Skin epidermis (tissue), 12 donors: ENCODE data around the gene TMEM245.

Experiments
- H3K27ac ChIP-seq, 21 experiments: fragments of 200-600 bp; sonication (generic) in 11 of 21; one replicate each; pipeline ENCODE4 v1.5.0; 2020; ENCODE audit warnings: mild to moderate bottlenecking in 3 of 21, inconsistent platforms in 2 of 21, moderate library complexity in 2 of 21
- H3K4me3 ChIP-seq, 7 experiments: fragments of 200-600 bp; sonication (generic) in 2 of 7; one replicate each; pipeline ENCODE4 v1.5.0; 2020; ENCODE audit warnings: inconsistent platforms in 2 of 7, mild to moderate bottlenecking in 2 of 7, moderate library complexity in 1 of 7

The TMEM245 gene

GRCh38 chr9:109036744-109037680 lies 82.7 kb downstream of the TMEM245 start:
- H3K27ac ChIP-seq = peak overlapping the region in 3 of 21 experiments; percentile 42 to 66 (median 51)
- no peak overlapping the region for H3K4me3 ChIP-seq

DNA sequence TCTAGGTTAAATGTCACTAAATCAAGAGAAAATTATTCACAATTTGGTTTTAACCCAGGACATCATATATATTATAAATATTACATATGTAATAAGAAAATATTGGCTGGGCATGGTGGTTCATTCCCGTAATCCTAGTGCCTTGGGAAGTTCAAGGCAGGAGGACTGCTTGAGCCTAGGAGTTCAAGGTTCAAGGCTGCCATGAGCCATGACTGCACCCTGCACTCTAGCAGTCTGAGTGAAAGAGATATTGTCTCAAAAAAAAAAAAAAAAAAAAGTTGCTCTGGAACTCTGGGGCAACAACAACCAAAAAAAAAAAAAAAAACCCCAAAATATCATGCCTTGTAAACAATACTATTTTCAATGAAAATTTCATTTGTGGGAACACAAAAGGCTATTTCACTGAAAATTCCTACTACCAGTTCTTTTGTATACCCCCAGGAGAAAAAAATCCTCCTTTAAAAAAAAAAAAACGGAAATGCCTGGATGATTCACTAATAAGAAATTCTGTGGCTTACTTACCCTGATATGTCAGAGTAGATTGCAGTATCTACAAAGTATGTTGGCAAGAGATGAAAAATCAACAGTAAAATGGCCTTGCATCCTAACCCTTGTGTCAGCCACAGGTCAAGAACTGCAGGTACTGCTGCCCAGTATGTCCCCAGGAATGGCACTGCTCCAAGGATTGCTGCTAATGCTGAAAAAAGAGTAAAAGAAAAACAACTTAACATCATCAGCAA lies 83.9 kb downstream of the TMEM245 start:
- H3K27ac ChIP-seq = peak overlapping the region in 2 of 21 experiments; percentile 51 to 66
- no peak overlapping the region for H3K4me3 ChIP-seq

GRCh38 chr9:109033941-109034700 lies 85.6 kb downstream of the TMEM245 start:
- no peak overlapping the region for H3K27ac ChIP-seq
- no peak overlapping the region for H3K4me3 ChIP-seq

DNA sequence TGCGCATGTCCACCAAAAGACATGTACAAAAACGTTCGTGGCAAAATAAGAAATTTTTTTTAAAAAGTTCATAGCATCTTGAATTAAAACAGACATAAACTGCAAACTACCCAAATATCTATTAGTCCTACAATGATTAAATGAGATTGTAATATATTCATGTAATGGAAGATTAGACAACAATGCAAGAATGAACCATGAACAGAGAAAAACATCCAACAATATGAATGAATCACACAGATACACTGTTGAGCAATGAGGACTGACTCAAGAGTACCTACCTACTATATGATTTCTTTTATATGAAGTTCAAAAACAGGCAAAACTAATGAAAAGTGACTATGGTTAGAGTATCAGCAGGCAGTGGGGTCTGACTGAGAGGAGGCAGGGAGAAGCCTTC lies 88.5 kb downstream of the TMEM245 start:
- H3K27ac ChIP-seq = no peak overlapping the region
- no peak overlapping the region for H3K4me3 ChIP-seq

- Histone ChIP-seq H3K27ac (no peak overlapping the region), H3K4me3 (no peak overlapping the region)
These were observed 89.3 kb downstream of the TMEM245 start for GRCh38 chr9:109030426-109030825.

DNA sequence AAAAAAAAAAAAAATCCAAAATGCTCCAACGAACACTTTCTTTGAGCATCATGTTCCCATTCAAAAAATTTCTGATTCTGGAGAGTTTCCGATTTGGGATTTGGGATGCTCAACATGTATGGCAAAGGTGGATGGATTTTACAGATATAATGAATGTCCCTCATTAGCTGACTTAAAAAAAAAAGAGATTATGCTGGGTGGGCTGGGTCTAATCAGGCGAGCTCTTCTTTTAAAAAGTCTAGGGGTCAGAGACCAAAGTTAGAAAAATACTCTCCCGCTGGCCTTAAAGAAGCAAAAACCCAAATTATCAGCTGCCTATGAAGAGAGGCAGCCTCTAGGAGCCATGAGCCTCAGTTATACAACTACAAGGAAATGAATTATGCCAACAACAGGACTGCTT lies 91.3 kb downstream of the TMEM245 start:
- Histone ChIP-seq H3K27ac (no peak overlapping the region), H3K4me3 (no peak overlapping the region)

DNA sequence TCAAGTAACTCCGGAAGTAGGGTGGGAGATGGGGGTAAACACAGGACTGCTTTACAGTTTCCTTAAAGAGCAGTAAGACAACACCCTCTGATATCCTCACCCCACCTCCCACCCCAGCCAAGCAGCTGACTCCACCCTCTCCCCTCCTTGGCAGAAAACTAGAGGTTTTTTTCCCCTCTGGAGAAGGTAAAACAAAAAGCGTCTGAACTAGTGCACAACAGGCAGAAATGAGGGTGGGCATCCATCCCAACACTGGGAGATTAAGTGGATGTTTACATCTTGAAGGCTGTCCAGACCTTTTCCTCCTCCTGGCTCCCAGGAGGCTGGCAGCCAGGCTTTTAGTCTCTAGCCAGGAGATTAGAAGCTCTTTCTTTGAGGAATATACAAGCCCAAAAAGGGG lies 92.6 kb downstream of the TMEM245 start:
- H3K4me3 ChIP-seq = no peak overlapping the region
- H3K27ac ChIP-seq = no peak overlapping the region

DNA sequence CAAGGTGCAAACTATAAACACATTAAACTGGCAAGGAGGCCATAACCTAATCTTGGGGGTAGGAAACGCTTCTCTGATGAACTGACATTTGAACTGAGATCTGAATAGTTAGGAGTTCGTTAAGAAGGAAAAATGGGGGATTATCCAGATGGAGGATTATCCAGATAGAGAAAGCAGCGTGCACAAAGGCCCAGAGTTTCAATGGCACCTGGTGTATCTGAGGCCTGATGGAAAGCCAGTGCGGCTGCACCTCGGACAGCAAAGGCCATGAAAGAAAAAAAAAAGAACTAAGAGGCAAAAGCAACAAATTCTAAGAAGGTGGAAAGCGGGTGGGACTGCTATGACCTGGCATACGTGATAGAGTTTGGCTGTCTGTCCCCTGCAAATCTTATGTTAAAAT lies 93.4 kb downstream of the TMEM245 start:
- H3K27ac ChIP-seq = no peak overlapping the region
- no peak overlapping the region for H3K4me3 ChIP-seq

DNA sequence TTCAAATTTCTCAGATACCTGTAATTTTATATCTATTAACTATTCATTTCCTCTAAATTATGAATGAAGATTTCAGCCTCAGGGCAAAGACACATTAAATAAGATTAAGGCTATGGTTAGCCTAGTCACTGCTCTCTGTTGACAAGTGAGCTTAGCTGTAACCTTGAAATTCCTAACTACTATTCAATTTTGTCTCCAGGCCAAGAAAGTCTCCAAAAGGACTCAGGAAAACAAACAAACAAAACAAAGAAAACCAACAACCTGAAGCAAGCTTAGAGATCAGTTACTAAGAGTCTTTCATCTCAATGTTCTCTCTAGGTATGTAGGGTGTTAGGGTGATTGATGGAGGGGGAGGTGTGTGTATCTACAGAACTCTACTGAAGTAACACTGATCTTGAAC lies 96.9 kb downstream of the TMEM245 start:
- Histone ChIP-seq H3K27ac (no peak overlapping the region), H3K4me3 (no peak overlapping the region)

DNA sequence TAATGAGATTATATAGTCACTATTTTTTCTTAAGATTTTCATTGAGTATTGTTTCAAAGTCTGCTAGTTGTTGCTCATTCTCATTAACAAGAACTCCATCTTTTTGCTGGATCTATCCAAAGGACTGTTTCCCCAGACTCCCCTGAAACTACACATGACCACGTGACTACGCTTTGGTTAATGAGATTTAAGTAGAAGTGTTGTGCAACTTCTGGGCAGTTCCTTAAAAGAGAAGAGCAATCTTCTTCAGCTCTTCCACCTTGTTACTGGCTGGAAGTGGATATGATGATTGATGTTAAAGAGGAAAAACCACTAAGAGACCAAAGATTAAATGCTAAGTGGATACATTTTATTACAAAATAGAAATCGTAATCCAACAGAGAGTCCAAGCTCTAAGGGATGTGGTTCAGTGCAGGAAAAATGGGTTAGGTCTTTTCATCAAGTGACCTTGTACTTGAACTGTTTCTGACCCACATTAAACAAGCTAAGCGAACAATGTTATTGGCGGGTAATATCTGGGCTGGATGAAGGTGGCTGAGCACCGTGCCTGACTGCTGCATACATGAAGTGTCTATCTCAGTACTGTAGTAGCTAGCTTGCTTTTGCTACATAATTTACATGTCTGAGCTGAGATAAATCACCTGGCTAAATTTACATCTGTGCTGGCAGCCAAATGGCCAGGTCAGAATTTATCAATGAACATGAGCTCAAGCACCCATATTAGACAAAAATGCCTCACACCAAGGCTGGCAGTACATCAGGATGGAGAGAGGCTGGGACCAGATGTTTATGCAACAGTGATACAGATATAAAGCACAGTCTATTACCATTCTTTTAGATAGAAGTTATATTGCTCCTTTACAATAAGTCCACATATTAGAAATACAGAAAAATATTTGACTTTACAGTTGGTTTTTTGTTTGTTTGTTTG lies 98.9 kb downstream of the TMEM245 start:
- Histone ChIP-seq H3K4me3 (no peak overlapping the region), H3K27ac (no peak overlapping the region)

DNA sequence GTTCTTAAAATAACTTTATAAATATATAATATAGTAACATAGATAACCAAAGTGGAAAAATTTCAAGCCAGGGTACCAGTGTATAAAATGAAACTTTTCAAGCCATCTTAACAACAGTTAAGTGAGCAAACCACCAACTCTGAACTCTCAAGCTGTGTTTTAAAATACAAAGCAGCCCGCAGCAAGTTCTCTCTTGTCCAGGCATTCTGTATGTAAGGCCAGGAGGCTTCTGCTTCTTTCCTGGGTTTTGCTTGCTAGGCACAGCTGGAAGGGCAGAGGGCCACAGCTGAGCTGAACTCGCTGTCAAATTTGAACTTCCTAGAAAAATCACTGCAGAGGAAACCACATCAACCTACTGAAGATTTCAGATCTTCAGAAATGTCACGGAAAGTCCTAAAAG lies 99.6 kb downstream of the TMEM245 start:
- no peak overlapping the region for H3K27ac ChIP-seq

GRCh38 chr9:109019420-109019819 lies 100.3 kb downstream of the TMEM245 start:
- Histone ChIP-seq H3K4me3 (no peak overlapping the region), H3K27ac (no peak overlapping the region)

More for the DNA sequence above, 99.6 kb downstream of the TMEM245 start:
- H3K4me3 ChIP-seq = no peak overlapping the region

GRCh38 chr9:109017493-109017892 lies 102.3 kb downstream of the TMEM245 start:
- Histone ChIP-seq H3K4me3 (no peak overlapping the region), H3K27ac (no peak overlapping the region)

DNA sequence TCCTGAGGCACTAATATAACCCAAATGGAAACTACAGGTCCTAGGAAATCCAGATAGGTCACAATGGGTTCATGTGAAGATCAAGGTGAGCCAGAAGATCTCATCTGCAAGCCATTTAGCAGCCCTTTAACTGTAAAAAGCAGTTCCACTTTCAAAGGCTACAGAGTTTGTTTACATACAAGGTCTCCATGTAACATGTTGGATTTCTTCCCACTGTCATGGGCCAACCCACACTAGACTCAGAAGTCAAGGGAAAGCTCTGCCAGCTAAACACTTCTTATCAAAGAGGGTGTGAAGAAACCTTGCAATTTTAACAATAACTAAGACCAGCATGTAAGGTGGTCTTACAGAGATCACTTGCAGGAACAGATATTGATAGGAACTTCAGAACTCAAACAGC lies 102.7 kb downstream of the TMEM245 start:
- H3K4me3 ChIP-seq = no peak overlapping the region
- H3K27ac ChIP-seq = no peak overlapping the region

DNA sequence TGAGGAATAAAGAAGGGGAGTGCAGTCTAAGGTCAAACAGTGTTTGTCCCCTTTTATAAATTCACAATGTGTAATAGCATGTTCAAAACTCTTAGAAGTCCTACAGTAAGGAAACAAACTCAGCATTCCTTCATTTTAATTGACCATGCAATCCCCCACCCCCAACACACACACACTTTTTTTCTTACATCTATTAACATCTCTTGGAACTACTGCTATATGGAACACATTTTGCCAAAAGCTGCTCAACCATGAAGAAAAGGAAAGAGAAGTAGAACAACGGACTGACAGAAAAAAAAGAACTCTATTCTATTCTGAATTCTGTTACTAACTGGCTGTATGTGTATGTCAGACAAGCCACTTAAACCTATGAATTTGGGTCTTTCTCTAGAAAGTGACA lies 103.6 kb downstream of the TMEM245 start:
- Histone ChIP-seq H3K4me3 (no peak overlapping the region), H3K27ac (no peak overlapping the region)

DNA sequence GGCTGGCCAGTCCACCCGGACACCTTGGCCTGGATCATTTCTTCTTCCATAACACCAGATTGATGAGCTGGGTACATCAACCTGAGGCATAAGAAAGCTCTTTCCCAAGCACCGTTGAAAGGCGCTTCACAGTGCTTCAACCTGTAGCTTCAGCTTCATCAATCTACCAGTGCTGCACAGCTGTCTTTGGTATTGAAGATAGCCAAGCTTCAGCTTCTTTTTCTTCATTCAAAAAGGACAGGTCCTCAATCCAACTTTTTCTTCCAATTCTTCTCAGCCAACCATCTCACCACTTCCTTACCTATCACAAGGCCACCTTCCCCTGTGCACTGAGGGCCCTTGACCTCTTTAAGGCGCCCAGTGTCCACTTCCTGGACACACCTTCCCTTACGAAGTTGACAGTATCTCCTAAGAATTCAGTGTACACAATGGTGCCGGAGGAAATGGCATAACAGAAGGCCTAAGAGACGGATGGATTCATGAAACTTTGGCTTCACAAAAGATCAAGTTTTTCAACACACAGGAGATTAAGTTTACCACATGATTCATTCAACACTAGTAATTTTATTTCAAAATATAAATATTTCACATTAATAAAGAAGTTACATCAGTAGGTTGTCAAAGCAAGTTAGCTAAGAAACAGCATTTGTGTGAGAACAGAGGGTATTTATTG lies 105.0 kb downstream of the TMEM245 start:
- peak overlapping the region in 6 of 21 experiments; percentile 7 to 97 (median 91) for H3K27ac ChIP-seq
- no peak overlapping the region for H3K4me3 ChIP-seq

DNA sequence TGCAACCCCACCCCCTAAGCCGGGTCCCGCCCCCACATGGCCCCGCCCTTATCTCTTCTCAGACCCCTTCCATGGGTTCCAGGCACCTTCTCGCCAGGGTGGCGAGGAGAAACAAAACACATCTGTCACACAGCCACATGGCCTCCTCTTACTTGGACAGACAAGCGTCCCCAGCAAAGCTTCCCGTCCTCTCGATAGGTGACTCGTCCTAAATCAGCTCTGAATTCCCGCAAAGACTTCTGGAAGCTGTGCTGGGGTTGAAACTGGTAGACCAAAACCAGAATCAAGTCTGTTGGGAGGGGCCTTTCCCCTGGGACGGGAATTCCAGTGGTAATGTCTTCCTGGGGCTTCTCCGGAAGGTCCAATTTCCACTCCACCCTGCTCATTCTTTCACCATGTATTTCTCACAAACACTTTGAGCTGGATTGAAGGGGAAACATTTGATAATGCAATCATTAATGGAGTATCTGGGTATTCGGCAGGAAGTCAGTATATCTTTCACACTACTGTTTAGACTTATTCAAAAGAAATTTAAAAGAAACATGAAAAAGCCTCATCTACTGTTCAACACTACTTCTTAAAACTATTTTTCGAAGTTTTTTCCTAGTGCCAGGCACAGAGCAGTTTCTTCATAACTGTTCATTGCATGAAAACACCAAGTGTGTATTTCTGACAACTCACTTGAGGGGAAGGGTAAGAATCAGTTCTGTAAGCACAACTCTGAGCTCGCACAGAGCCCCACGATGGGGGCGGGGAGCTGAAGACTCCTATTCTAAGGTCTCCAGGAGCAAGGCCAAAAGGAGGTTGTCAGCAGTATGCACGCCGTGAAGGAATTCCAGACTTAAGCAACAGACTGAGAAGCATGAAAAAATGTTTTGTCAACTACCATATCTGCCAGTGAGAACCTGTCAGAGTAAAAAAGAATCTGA lies 105.8 kb downstream of the TMEM245 start:
- peak overlapping the region; percentile 52 to 87 (median 76) for H3K4me3 ChIP-seq
- H3K27ac ChIP-seq = peak overlapping the region in 17 of 21 experiments; percentile 32 to 97 (median 86)
